Skeletal muscle satellite cell (primary cell): ENCODE measurements around the gene DNMT3B.

ENCODE experiments used
- H3K27me3 ChIP-seq: 2 replicates; pipeline ENCODE4 v1.7.0; 2013; ENCODE audit warnings: low read length; ENCODE audit not compliant: control insufficient read depth, insufficient read depth
- H3K36me3 ChIP-seq: 2 replicates; pipeline ENCODE4 v1.7.0; 2013; ENCODE audit warnings: mild to moderate bottlenecking, control low read depth, low read length; ENCODE audit not compliant: insufficient read depth
- H3K4me1 ChIP-seq: 2 replicates; pipeline ENCODE4 v1.7.0; 2013; ENCODE audit warnings: low read length; ENCODE audit not compliant: control insufficient read depth, insufficient read depth
- H3K4me2 ChIP-seq: 2 replicates; pipeline ENCODE4 v1.7.0; 2013; ENCODE audit warnings: mild to moderate bottlenecking, low read length
- H3K4me3 ChIP-seq: 2 replicates; pipeline ENCODE4 v1.7.0; 2013; ENCODE audit warnings: low read length
- H3K9ac ChIP-seq: 2 replicates; pipeline ENCODE4 v1.7.0; 2013; ENCODE audit warnings: mild to moderate bottlenecking, low read depth, low read length, moderate library complexity
- H3K9me3 ChIP-seq: replicated peaks from 2 replicates; pipeline ENCODE4 v1.7.0; 2013; ENCODE audit warnings: mild to moderate bottlenecking, control low read depth, low read length

The DNMT3B gene

DNA sequence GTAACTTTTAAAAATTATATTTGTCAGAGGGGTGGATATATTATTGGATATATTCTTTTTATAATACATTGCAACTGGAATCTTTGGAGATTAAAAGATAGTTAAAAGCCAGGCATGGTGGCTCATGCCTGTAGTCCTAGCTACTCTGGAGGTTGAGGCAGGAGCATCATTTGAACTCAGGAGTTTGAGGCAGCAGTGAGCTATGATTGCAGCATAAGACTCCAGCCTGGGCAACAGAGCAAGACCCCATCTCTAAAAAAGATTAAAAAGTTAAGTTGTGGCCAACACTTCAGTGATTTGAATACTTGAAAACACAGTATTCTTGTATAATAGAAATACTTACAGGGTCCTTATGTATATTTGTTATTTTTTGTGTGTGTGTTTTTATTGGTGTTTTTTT, 72.8 kb downstream of the DNMT3B start:
- no peaks in the 10 kb centered on the region for H3K27me3 ChIP-seq
- no peak overlapping the region for H3K9ac ChIP-seq
- H3K9me3 ChIP-seq, result no peaks in the 10 kb centered on the region
- no peak overlapping the region for H3K4me3 ChIP-seq
- H3K36me3 ChIP-seq, result peaks cover 64% of the 10 kb centered on the region
- H3K4me2 ChIP-seq, result no peak overlapping the region
- H3K4me1 ChIP-seq, result peaks cover 4% of the 10 kb centered on the region

GRCh38 chr20:32837157-32837556, 75.0 kb downstream of the DNMT3B start:
- no peak overlapping the region for H3K4me2 ChIP-seq
- H3K27me3 ChIP-seq, result no peaks in the 10 kb centered on the region
- peaks cover 62% of the 10 kb centered on the region for H3K36me3 ChIP-seq
- H3K4me3 ChIP-seq, result no peak overlapping the region
- H3K9me3 ChIP-seq, result no peaks in the 10 kb centered on the region
- H3K4me1 ChIP-seq, result no peaks in the 10 kb centered on the region
- H3K9ac ChIP-seq, result no peak overlapping the region

DNA sequence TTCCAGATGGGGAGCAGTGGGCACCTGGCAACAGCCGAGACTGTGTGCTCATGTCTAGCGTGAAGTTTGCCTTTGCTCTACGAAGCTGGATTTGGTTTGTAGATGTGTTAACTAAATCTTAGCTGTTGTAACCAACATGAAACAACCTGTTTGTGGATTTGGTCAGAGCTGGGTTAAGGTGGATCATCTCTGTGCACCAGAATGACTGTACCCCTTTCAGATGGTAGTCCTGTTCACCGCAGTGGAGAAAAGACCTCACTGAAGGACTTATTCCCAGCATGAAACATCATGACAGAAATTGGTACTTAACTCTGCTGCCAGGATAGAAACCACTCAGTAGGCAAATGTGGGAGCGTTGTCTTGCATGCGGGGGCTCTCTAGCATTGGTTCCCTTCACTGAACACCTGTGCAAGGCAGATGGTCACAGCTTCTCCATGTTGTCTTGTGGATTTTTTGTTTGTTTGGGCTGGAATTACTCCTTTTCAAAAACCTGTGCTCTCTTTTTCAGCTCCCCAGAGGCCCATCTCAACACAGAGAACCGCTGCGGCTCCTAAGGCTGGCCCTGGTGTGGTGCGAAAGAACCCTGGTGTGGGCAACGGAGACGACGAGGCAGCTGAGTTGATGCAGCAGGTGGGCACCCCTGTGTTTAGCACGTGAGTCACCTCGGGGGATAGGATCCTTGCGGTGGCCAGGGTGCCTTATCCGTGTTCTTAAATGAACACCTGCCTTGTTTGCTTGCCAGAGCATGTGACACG, 77.2 kb downstream of the DNMT3B start:
- H3K4me2 ChIP-seq, result no peak overlapping the region
- H3K9ac ChIP-seq, result no peak overlapping the region
- H3K36me3 ChIP-seq, result peaks cover 64% of the 10 kb centered on the region
- no peaks in the 10 kb centered on the region for H3K4me1 ChIP-seq
- no peaks in the 10 kb centered on the region for H3K27me3 ChIP-seq
- no peak overlapping the region for H3K4me3 ChIP-seq
- no peaks in the 10 kb centered on the region for H3K9me3 ChIP-seq

DNA sequence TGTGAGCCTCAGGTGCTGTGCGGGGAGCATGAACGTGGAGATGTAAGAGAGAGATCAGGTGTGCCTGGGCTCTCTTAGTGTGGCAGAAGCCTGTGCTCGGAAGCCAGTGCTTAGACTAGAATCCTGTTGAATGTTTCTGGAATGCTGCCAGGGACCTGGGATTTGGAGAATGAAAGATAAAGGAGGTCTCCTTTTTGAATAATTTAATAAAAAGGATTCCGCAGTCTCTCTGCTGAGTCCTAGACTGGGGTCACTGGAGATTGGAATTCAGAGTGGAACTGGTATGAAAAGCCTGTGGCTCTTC, 77.7 kb downstream of the DNMT3B start:
- Histone ChIP-seq H3K4me2 (no peak overlapping the region), H3K4me3 (no peak overlapping the region), H3K9ac (no peak overlapping the region), H3K9me3 (no peaks in the 10 kb centered on the region), H3K4me1 (no peaks in the 10 kb centered on the region), H3K27me3 (no peaks in the 10 kb centered on the region), H3K36me3 (peaks cover 63% of the 10 kb centered on the region)

DNA sequence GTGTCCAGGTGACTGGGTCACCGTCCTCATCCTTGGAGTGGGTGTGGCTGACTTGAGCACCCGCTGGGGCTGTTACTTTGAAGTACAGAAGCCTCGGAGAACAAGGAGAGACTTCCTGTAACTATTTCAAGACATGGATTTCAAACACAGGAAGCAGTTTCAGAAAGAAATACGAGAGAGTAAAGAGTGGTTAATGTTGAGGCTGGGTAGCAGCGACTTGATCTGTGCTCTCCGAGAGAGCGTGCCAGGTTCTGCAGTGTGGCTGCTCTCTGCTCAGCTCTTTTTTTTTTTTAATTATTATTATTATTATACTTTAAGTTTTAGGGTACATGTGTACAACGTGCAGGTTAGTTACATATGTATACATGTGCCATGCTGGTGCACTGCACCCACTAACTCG, 79.0 kb downstream of the DNMT3B start:
- Histone ChIP-seq H3K36me3 (peaks cover 64% of the 10 kb centered on the region), H3K4me1 (no peaks in the 10 kb centered on the region), H3K4me2 (no peak overlapping the region), H3K9me3 (no peaks in the 10 kb centered on the region), H3K27me3 (no peaks in the 10 kb centered on the region), H3K9ac (no peak overlapping the region), H3K4me3 (no peak overlapping the region)

DNA sequence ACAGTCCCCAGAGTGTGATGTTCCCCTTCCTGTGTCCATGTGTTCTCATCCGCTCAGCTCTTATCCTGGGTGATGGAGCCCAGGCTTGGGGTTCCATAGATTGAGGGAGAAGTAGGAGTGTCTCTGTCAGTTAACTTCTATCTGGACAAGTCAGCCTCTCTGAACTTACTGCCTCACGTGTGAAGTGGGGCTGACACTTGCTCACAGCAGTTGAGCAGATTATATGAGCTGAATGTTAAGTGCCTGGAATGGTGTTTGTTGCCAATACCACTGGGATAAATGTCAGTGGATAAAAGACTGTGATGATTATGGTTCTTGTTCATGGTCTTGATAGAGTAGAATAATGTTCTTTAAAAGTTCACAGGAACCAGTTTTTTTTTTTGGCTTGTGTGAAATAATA, 79.4 kb downstream of the DNMT3B start:
- H3K9ac ChIP-seq, result no peak overlapping the region
- H3K27me3 ChIP-seq, result no peaks in the 10 kb centered on the region
- H3K36me3 ChIP-seq, result peaks cover 66% of the 10 kb centered on the region
- no peaks in the 10 kb centered on the region for H3K4me1 ChIP-seq
- H3K4me2 ChIP-seq, result no peak overlapping the region
- no peaks in the 10 kb centered on the region for H3K9me3 ChIP-seq
- H3K4me3 ChIP-seq, result no peak overlapping the region

- H3K27me3 ChIP-seq, result no peaks in the 10 kb centered on the region
- H3K4me2 ChIP-seq, result no peak overlapping the region
- H3K36me3 ChIP-seq, result peaks cover 69% of the 10 kb centered on the region
- no peak overlapping the region for H3K9ac ChIP-seq
- H3K9me3 ChIP-seq, result no peaks in the 10 kb centered on the region
- H3K4me3 ChIP-seq, result no peak overlapping the region
- no peaks in the 10 kb centered on the region for H3K4me1 ChIP-seq
Measured at GRCh38 chr20:32842688-32843524, 80.7 kb downstream of the DNMT3B start.

GRCh38 chr20:32845786-32846185, 83.6 kb downstream of the DNMT3B start:
- H3K36me3 ChIP-seq, result peaks cover 57% of the 10 kb centered on the region
- H3K4me1 ChIP-seq, result no peaks in the 10 kb centered on the region
- no peaks in the 10 kb centered on the region for H3K27me3 ChIP-seq
- no peak overlapping the region for H3K4me2 ChIP-seq
- no peak overlapping the region for H3K4me3 ChIP-seq
- no peaks in the 10 kb centered on the region for H3K9me3 ChIP-seq
- H3K9ac ChIP-seq, result no peak overlapping the region

DNA sequence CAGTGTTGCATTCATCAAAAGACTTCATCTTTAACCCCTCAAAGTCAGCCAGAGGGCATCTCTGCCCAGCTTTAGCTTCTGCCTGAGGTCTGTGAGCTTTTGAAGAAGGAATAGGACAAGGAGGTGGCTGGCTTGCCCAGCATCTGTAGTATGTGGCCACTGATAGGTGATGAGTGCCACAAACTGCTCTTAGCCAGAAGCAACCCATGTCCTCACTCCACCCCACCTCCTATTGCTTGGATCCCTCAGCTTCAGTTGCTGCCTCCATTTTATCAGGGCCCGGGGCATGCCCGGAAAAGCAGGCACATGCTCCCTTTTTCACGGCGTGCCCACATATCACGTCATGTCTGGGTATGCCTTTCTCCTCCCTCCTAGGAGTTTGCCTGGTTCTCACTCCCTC, 84.7 kb downstream of the DNMT3B start:
- H3K9ac ChIP-seq, result no peak overlapping the region
- no peak overlapping the region for H3K4me3 ChIP-seq
- H3K9me3 ChIP-seq, result no peaks in the 10 kb centered on the region
- no peak overlapping the region for H3K4me2 ChIP-seq
- no peaks in the 10 kb centered on the region for H3K27me3 ChIP-seq
- H3K4me1 ChIP-seq, result no peaks in the 10 kb centered on the region
- H3K36me3 ChIP-seq, result peaks cover 61% of the 10 kb centered on the region

DNA sequence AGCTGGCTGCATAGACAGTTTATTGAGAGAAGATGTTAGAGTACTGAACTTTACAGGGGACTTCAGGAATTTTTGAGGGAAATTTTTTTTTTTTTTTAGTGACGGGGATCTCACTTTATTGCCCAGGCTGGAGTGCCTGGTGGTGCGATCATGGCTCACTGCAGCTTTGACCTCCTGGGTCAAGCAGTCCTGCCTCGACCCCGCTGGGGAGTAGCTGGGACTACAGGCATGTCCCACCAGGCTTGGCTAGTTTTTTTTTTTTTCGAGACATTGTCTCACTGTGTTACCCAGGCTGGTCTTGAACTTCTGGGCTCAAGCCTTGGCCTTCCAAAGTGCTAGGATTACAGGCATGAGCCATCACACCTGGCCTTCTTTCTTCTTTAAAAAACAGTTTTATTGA, 85.8 kb downstream of the DNMT3B start:
- no peaks in the 10 kb centered on the region for H3K27me3 ChIP-seq
- H3K4me3 ChIP-seq, result no peak overlapping the region
- H3K9ac ChIP-seq, result no peak overlapping the region
- peaks cover 62% of the 10 kb centered on the region for H3K36me3 ChIP-seq
- no peak overlapping the region for H3K4me2 ChIP-seq
- no peaks in the 10 kb centered on the region for H3K4me1 ChIP-seq
- no peaks in the 10 kb centered on the region for H3K9me3 ChIP-seq

GRCh38 chr20:32848846-32849245, 86.7 kb downstream of the DNMT3B start:
- no peak overlapping the region for H3K4me2 ChIP-seq
- H3K4me3 ChIP-seq, result no peak overlapping the region
- H3K9ac ChIP-seq, result no peak overlapping the region
- H3K36me3 ChIP-seq, result peaks cover 64% of the 10 kb centered on the region
- no peaks in the 10 kb centered on the region for H3K27me3 ChIP-seq
- H3K9me3 ChIP-seq, result no peaks in the 10 kb centered on the region
- H3K4me1 ChIP-seq, result no peaks in the 10 kb centered on the region

GRCh38 chr20:32849577-32849976, 87.4 kb downstream of the DNMT3B start:
- no peak overlapping the region for H3K9ac ChIP-seq
- H3K4me2 ChIP-seq, result no peak overlapping the region
- H3K4me3 ChIP-seq, result no peak overlapping the region
- H3K9me3 ChIP-seq, result no peaks in the 10 kb centered on the region
- H3K27me3 ChIP-seq, result no peaks in the 10 kb centered on the region
- no peaks in the 10 kb centered on the region for H3K4me1 ChIP-seq
- H3K36me3 ChIP-seq, result peaks cover 68% of the 10 kb centered on the region
